ENCODE measurements around the gene TMOD3. TPM values are rescaled to one million over a fixed set of nuclear protein-coding genes. Genes with fewer than 3 reads are reported as not detected.
A peak's percentile ranks its signal among the peaks of the same experiment; 100 is the strongest.

Gene TMOD3
- total RNA-seq, 1 donor from 2014 or later: 80.3 TPM

- FAIRE-seq (no peak), DNase-seq (ENCODE audit: low read depth) (no peak)
- TF ChIP-seq CTCF (IDR thresholded peaks at IDR 0.05; ENCODE audit: insufficient read depth, low read length, severe bottlenecking): no peak
- Histone ChIP-seq H3K36me3 (ENCODE audit: control insufficient read depth, insufficient read depth, low read length) (peaks cover 7% of the 10 kb centered on the region), H3K27me3 (ENCODE audit: control insufficient read depth, insufficient read depth, low read length) (no peaks in the 10 kb centered on the region), H3K4me3 (ENCODE audit: low read depth, low read length) (no peak overlapping the region)
Observed at GRCh38 chr15:51866161-51866560, 36.7 kb downstream of the TMOD3 start.

GRCh38 chr15:51866751-51867150 lies 37.3 kb downstream of the TMOD3 start:
- FAIRE-seq: no peak

GRCh38 chr15:51869060-51869421 lies 39.6 kb downstream of the TMOD3 start:
- peak; percentile 82 for DNase-seq (ENCODE audit: low read depth)
- no peak for TF ChIP-seq CTCF (IDR thresholded peaks at IDR 0.05; ENCODE audit: insufficient read depth, low read length, severe bottlenecking)
- Histone ChIP-seq H3K27me3 (ENCODE audit: control insufficient read depth, insufficient read depth, low read length) (no peaks in the 10 kb centered on the region), H3K36me3 (ENCODE audit: control insufficient read depth, insufficient read depth, low read length) (peaks cover 3% of the 10 kb centered on the region), H3K4me3 (ENCODE audit: low read depth, low read length) (no peak overlapping the region)
- FAIRE-seq: no peak

More at GRCh38 chr15:51866751-51867150, 37.3 kb downstream of the TMOD3 start:
- no peak overlapping the region for H3K4me3 ChIP-seq (ENCODE audit: low read depth, low read length)
- peaks cover 7% of the 10 kb centered on the region for H3K36me3 ChIP-seq (ENCODE audit: control insufficient read depth, insufficient read depth, low read length)
- DNase-seq (ENCODE audit: low read depth): no peak
- TF ChIP-seq CTCF (IDR thresholded peaks at IDR 0.05; ENCODE audit: insufficient read depth, low read length, severe bottlenecking): no peak
- H3K27me3 ChIP-seq (ENCODE audit: control insufficient read depth, insufficient read depth, low read length): no peaks in the 10 kb centered on the region

- Histone ChIP-seq H3K36me3 (ENCODE audit: control insufficient read depth, insufficient read depth, low read length) (peaks cover 3% of the 10 kb centered on the region), H3K27me3 (ENCODE audit: control insufficient read depth, insufficient read depth, low read length) (no peaks in the 10 kb centered on the region), H3K4me3 (ENCODE audit: low read depth, low read length) (no peak overlapping the region)
- FAIRE-seq: no peak
- no peak for TF ChIP-seq CTCF (IDR thresholded peaks at IDR 0.05; ENCODE audit: insufficient read depth, low read length, severe bottlenecking)
- DNase-seq (ENCODE audit: low read depth): no peak
Observed at GRCh38 chr15:51870774-51871173, 41.3 kb downstream of the TMOD3 start.

- DNase-seq (ENCODE audit: low read depth): peak; percentile 100
- Histone ChIP-seq H3K4me3 (ENCODE audit: low read depth, low read length) (peak overlapping the region; percentile 4), H3K36me3 (ENCODE audit: control insufficient read depth, insufficient read depth, low read length) (peaks cover 5% of the 10 kb centered on the region), H3K27me3 (ENCODE audit: control insufficient read depth, insufficient read depth, low read length) (no peaks in the 10 kb centered on the region)
- FAIRE-seq: peak; percentile 89
- TF ChIP-seq CTCF (IDR thresholded peaks at IDR 0.05; ENCODE audit: insufficient read depth, low read length, severe bottlenecking): no peak
Observed at GRCh38 chr15:51874751-51875644, 45.5 kb downstream of the TMOD3 start.
